Muscle layer of duodenum (tissue), 2 donors: ENCODE data around the gene MX2.
"Not testable (repeated sequence)": the region's sequence is repeated elsewhere in the genome, so short reads cannot be mapped to it uniquely, and the experiment has no call there.

ENCODE experiments used
- H3K27ac ChIP-seq: one replicate; pipeline ENCODE4 v1.7.0; 2013; ENCODE audit warnings: mild to moderate bottlenecking, low read length
- H3K27me3 ChIP-seq: one replicate; pipeline ENCODE4 v1.7.0; 2013; ENCODE audit warnings: low read depth, mild to moderate bottlenecking, control low read depth, low read length
- H3K36me3 ChIP-seq, 2 donors: one replicate each; pipeline ENCODE4 v1.7.0; 2013; ENCODE audit warnings: low read length in 2 of 2, control low read depth in 1 of 2, mild to moderate bottlenecking in 1 of 2; ENCODE audit not compliant: insufficient read depth in 2 of 2, control insufficient read depth in 1 of 2
- H3K4me1 ChIP-seq, 2 donors: one replicate each; pipeline ENCODE4 v1.7.0; 2013; ENCODE audit warnings: low read length in 2 of 2, mild to moderate bottlenecking in 2 of 2, control low read depth in 1 of 2, moderate library complexity in 1 of 2; ENCODE audit not compliant: insufficient read depth in 2 of 2, control insufficient read depth in 1 of 2
- H3K4me3 ChIP-seq, 2 donors: one replicate each; pipeline ENCODE4 v1.7.0; 2013; ENCODE audit warnings: low read length in 2 of 2, low read depth in 1 of 2, mild to moderate bottlenecking in 1 of 2
- H3K9me3 ChIP-seq, 2 donors: one replicate each; pipeline ENCODE4 v1.7.0; 2013; ENCODE audit warnings: low read length in 2 of 2, control low read depth in 1 of 2, mild to moderate bottlenecking in 1 of 2; ENCODE audit not compliant: control insufficient read depth in 1 of 2
- donor health status: healthy.

MX2 gene

DNA sequence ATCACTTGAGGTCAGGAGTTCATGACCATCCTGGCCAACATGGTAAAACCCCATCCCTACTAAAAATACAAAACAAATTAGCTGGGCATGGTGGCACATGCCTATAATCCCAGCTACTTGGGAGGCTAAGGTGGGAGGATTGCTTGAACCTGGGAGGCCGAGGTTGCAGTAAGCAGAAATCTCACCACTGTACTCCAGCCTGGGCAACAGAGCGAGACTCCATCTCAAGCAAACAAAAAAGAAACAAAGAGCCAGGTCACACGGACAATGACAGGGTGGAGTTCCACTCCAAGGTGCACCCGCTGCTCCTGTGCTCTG, 2.1 kb upstream of the MX2 start:
- not testable (repeated sequence) for H3K27ac ChIP-seq, H3K27me3 ChIP-seq, H3K36me3 ChIP-seq, H3K9me3 ChIP-seq, H3K4me3 ChIP-seq
- peaks cover 4 to 11% of the 10 kb centered on the region in 2 donors for H3K4me1 ChIP-seq

GRCh38 chr21:41360072-41360821, 1.6 kb upstream of the MX2 start:
- Histone ChIP-seq H3K4me1 (peaks cover 4 to 11% of the 10 kb centered on the region in 2 donors), H3K27ac (peak overlapping the region; percentile 91), H3K4me3 (no peak overlapping the region), H3K27me3 (no peaks in the 10 kb centered on the region), H3K36me3 (no peaks in the 10 kb centered on the region), H3K9me3 (no peaks in the 10 kb centered on the region)

- Histone ChIP-seq H3K4me3 (peak overlapping the region; percentile 54 to 65), H3K27ac (peak overlapping the region; percentile 91), H3K27me3 (no peaks in the 10 kb centered on the region), H3K36me3 (no peaks in the 10 kb centered on the region), H3K9me3 (no peaks in the 10 kb centered on the region), H3K4me1 (peaks cover 4 to 11% of the 10 kb centered on the region in 2 donors)
These were observed 608 bp upstream of the MX2 start for GRCh38 chr21:41361053-41361785.

GRCh38 chr21:41362605-41363369, 960 bp downstream of the MX2 start:
- no peaks in the 10 kb centered on the region for H3K27me3 ChIP-seq
- no peaks in the 10 kb centered on the region for H3K36me3 ChIP-seq
- peaks cover 4 to 11% of the 10 kb centered on the region in 2 donors for H3K4me1 ChIP-seq
- no peaks in the 10 kb centered on the region for H3K9me3 ChIP-seq
- peak overlapping the region; percentile 54 to 65 for H3K4me3 ChIP-seq
- peak overlapping the region; percentile 91 for H3K27ac ChIP-seq

GRCh38 chr21:41363370-41364270, 1.8 kb downstream of the MX2 start:
- Histone ChIP-seq H3K4me3 (peak overlapping the region in 1 of 2 donors; percentile 54), H3K9me3 (no peaks in the 10 kb centered on the region), H3K27me3 (no peaks in the 10 kb centered on the region), H3K36me3 (no peaks in the 10 kb centered on the region), H3K4me1 (peaks cover 4 to 11% of the 10 kb centered on the region in 2 donors), H3K27ac (no peak overlapping the region)

- Histone ChIP-seq H3K9me3 (no peaks in the 10 kb centered on the region), H3K27ac (no peak overlapping the region), H3K36me3 (no peaks in the 10 kb centered on the region), H3K27me3 (no peaks in the 10 kb centered on the region), H3K4me3 (no peak overlapping the region), H3K4me1 (peaks cover 11% of the 10 kb centered on the region in 2 donors)
These were observed 2.5 kb downstream of the MX2 start for GRCh38 chr21:41364308-41364707.

- Histone ChIP-seq H3K27me3 (no peaks in the 10 kb centered on the region), H3K4me1 (peaks cover 11 to 15% of the 10 kb centered on the region in 2 donors), H3K36me3 (no peaks in the 10 kb centered on the region), H3K4me3 (no peak overlapping the region), H3K27ac (no peak overlapping the region), H3K9me3 (no peaks in the 10 kb centered on the region)
These were observed 3.7 kb downstream of the MX2 start for GRCh38 chr21:41365377-41366107.

GRCh38 chr21:41366522-41367151, 4.8 kb downstream of the MX2 start:
- Histone ChIP-seq H3K27ac (peak overlapping the region; percentile 26), H3K4me1 (peaks cover 1 to 15% of the 10 kb centered on the region in 2 donors), H3K36me3 (no peaks in the 10 kb centered on the region), H3K27me3 (no peaks in the 10 kb centered on the region), H3K9me3 (no peaks in the 10 kb centered on the region), H3K4me3 (no peak overlapping the region)

DNA sequence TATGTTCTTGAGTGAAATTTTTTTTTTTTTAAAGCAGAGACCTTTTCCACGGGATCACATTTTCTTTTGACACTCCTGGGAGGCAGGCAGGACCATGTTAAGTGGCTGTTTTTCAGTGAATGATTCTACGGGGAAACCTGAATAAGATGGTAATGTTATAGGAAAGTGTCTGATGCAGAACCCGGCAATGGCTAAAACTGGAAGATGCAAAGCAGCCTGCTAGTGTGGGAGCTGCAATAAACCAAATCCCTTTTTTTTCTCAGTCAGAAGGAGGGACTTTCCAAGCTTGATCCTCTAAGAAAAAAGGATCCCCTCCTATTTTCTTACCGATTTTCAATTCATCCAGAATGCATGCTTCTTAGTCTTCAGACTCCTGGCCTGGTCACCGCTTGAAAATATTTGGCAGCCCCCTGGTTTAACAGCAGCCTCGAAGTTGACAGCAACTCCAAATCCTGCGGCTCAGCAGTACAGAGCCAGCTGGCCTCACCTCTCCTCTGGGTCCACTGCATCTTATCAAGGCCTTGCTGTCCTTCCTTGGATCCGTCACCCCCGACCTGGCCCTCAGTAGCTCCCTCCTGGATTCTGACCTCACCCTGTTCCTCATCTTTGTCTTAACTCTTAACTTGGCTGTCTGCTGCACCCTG, 5.6 kb downstream of the MX2 start:
- H3K9me3 ChIP-seq = no peaks in the 10 kb centered on the region
- peaks cover 0 to 12% of the 10 kb centered on the region in 2 donors for H3K4me1 ChIP-seq
- H3K36me3 ChIP-seq = no peaks in the 10 kb centered on the region
- no peak overlapping the region for H3K4me3 ChIP-seq
- no peaks in the 10 kb centered on the region for H3K27me3 ChIP-seq
- peak overlapping the region; percentile 26 for H3K27ac ChIP-seq
